A673 (cell line): ENCODE results near the gene CDH15.

Experiments
- EZH2 ChIP-seq: fragments of 200-600 bp; sonication (generic); IDR thresholded peaks from 2 replicates; pipeline ENCODE4 v1.6.1; 2017; ENCODE audit warnings: borderline replicate concordance, low read depth, mild to moderate bottlenecking, mixed read lengths, antibody characterized with exemption, low read length; ENCODE audit not compliant: poor library complexity, severe bottlenecking
- TF ChIP-seq, protein P1 (sequence below): fragments of 300-800, 200-600 bp; sonication (generic); conservative IDR thresholded peaks from 2 replicates; pipeline ENCODE4 v1.5.1; 2017; ENCODE audit warnings: low read depth, mild to moderate bottlenecking, antibody characterized with exemption, low read length, moderate library complexity, mixed read lengths

DNA sequence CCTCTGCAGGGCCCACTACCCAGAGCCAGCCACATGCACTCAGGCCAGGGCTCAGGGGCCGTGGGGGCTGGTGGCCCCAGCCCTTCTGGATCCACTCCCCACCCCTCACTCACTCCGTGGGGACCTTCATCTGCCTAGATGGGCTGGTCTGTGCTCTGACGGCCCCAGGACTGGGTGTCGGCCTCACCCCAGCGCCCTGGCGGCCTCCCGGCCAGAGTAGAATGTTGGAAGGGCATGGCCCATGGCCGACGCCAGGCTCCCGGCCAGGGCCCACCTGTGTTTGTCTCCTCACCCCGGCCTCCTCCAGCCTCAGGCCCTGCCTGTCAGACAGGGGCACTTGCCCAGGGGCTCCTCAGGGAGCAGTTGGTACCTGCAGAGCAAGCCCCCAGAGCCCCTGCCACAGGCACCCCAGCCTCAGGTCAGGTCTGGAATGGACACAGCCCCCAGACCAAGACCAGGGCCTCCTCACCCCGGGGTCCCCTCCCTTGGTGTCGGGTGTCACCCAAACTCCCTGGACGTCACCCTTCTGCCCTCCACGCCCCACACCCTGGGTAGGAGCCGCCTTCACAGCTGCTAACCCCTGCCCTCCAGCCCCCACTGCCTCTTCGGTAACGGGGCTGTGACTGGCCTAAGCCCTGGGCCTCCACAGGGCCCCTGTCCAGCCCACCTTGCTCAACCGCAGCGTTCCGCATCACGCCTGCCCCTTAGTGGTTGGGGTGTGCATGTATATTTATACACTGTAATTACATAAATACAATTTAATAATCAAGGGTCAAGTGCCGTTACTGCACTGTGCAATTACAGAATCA lies 3.0 kb upstream of the CDH15 start:
- TF ChIP-seq, protein P1, sequence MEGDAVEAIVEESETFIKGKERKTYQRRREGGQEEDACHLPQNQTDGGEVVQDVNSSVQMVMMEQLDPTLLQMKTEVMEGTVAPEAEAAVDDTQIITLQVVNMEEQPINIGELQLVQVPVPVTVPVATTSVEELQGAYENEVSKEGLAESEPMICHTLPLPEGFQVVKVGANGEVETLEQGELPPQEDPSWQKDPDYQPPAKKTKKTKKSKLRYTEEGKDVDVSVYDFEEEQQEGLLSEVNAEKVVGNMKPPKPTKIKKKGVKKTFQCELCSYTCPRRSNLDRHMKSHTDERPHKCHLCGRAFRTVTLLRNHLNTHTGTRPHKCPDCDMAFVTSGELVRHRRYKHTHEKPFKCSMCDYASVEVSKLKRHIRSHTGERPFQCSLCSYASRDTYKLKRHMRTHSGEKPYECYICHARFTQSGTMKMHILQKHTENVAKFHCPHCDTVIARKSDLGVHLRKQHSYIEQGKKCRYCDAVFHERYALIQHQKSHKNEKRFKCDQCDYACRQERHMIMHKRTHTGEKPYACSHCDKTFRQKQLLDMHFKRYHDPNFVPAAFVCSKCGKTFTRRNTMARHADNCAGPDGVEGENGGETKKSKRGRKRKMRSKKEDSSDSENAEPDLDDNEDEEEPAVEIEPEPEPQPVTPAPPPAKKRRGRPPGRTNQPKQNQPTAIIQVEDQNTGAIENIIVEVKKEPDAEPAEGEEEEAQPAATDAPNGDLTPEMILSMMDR, result 0 out of 2 replicates have a peak, but pooled peaks have one; percentile 21
- no peak for TF ChIP-seq EZH2
